ENCODE results near the gene ARPC5.

The ARPC5 gene

DNA sequence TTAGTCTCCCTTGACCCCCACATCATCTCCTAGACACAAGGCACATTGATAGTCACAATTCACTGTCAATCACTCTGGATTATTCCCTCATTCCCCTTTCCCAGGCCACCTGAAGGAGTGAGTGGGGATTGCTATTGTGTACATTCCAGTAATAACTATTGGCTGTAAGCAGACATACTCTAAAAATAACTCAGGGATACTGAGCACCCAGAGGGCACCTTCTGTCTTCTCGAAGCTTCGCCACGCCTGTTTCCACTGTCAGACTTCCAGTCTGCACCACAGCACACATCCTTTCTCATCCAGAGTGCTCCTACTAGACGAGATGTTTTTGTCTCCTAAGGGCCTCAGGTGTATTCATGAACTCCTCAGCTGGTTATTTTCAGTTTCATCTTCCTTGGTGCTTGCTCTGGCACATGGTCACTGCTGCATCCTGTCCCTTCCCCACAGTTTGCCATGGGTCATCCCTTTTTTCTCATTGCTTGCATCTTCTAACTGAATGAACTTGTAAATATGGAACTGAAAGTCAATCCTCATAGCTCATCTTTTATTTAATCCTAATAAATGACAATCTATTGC is 18.4 kb upstream of the ARPC5 start:
- Mint-ChIP-seq H3K27me3 (no peaks in the 10 kb centered on the region), H3K4me3 (no peak overlapping the region), H3K4me1 (ENCODE audit: low read depth) (peaks cover 35% of the 10 kb centered on the region), H3K36me3 (no peaks in the 10 kb centered on the region), H3K27ac (peak overlapping the region; percentile 64), H3K9me3 (ENCODE audit: low read depth) (no peaks in the 10 kb centered on the region)

GRCh38 chr1:183653462-183653794 is 17.8 kb upstream of the ARPC5 start:
- Mint-ChIP-seq H3K4me3 (no peak overlapping the region), H3K27ac (peak overlapping the region; percentile 64), H3K9me3 (ENCODE audit: low read depth) (no peaks in the 10 kb centered on the region), H3K27me3 (no peaks in the 10 kb centered on the region), H3K4me1 (ENCODE audit: low read depth) (peaks cover 35% of the 10 kb centered on the region), H3K36me3 (no peaks in the 10 kb centered on the region)

DNA sequence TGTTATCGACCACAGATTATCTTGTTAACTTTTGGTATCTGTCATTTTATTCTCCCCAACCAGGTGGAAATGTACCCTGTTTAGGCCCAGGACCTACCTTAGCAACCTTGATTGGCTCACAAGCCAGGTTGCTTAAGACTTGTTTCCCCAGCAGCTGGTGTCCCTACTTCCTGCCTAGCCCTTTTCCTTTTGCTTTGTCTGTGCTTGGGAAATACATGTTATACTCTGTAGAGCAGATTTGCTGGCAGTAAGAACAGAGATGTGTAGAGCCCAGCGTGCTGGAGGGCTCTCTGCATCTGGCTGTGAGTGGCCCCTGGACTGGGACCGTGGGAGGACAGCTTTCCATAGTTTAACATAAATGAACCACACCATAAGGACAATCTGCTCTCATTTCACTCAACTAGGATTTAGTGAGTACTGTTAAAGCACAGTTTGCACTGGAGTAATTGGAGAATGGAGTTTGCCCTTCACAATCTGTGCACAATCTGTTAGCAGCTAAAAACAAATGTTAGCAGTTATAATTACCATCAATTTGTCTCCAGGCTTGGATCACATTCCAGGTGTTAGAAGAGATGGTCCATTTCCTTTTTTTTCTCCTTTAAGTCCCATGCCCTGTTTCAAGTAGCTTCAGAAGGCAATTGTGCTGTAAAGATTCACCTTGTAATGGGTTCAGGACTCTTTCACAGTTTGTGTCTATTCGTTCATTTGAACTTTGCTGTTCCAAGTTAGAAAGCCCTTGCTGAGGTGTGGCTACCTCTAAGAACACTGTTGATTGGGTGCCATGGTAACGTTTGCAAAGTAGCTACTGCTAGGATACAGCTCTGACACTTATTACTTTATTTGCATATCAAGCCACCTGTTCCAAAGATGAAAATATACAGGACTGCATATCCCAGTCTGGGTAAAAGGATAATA is 17.2 kb upstream of the ARPC5 start, which contains the start of gene APOBEC4:
APOBEC4 (minus strand) TSS at position 770 of the 915 bp plus-strand sequence. CDS start 4,535 bp downstream, outside the sequence.
- Mint-ChIP-seq H3K4me3 (peak within 1 kb of the TSS; percentile 21), H3K9me3 (ENCODE audit: low read depth) (no peaks in the 10 kb centered on the region)

DNA sequence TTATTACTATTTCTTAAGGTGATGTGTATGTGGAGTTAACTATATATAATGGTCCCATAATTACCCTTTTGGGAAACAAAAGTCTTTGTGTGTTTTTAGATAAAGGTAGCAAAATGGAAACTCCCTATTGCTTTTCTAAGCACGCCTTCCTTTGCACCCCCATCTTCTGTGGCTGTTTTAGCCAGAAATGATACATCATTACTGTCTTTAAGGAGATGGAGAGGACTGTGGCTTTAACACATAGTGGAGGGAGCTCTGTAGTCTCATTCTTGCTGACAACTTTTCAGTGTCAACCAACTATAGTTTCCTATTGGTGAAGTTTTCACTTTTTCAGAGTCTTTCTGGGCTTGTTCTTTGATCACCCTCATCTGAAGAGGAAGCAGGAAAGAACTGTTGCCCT is 16.5 kb upstream of the ARPC5 start:
- Mint-ChIP-seq H3K27me3 (no peaks in the 10 kb centered on the region), H3K4me1 (ENCODE audit: low read depth) (peaks cover 35% of the 10 kb centered on the region), H3K4me3 (peak overlapping the region; percentile 21), H3K36me3 (no peaks in the 10 kb centered on the region), H3K27ac (peak overlapping the region; percentile 85), H3K9me3 (ENCODE audit: low read depth) (no peaks in the 10 kb centered on the region)

More for the DNA sequence above, 17.2 kb upstream of the ARPC5 start, which contains the start of gene APOBEC4:
- peaks cover 35% of the 10 kb centered on the region for H3K4me1 Mint-ChIP-seq (ENCODE audit: low read depth)
- peak within 1 kb of the TSS; percentile 85 for H3K27ac Mint-ChIP-seq
- no peaks in the 10 kb centered on the region for H3K36me3 Mint-ChIP-seq
- no peaks in the 10 kb centered on the region for H3K27me3 Mint-ChIP-seq

GRCh38 chr1:183651612-183652011 is 16.0 kb upstream of the ARPC5 start:
- Mint-ChIP-seq H3K4me3 (peak overlapping the region; percentile 21), H3K36me3 (no peaks in the 10 kb centered on the region), H3K27ac (peak overlapping the region; percentile 85), H3K9me3 (ENCODE audit: low read depth) (no peaks in the 10 kb centered on the region), H3K27me3 (no peaks in the 10 kb centered on the region), H3K4me1 (ENCODE audit: low read depth) (peaks cover 35% of the 10 kb centered on the region)

DNA sequence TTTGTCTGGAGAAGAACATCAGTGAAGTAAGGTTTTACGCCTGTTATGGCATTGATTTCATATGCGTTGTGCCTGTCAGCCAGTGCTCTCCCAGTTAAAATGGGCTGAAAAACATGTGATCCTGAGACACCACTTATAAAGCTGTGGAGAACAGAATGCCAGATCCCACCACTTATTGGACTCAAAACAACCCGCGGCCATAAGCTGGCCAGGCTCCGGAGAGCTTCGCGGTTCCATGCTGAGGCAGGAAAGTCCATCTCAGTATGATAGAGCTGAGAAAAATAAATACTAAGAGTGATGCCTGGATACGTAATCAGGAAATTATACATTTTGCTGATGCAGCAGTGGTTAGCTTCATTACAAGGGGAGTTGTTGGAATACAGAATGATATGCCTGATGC is 12.5 kb upstream of the ARPC5 start:
- no peak overlapping the region for H3K4me3 Mint-ChIP-seq
- no peaks in the 10 kb centered on the region for H3K27me3 Mint-ChIP-seq
- H3K4me1 Mint-ChIP-seq (ENCODE audit: low read depth) = peaks cover 20% of the 10 kb centered on the region
- no peak overlapping the region for H3K27ac Mint-ChIP-seq
- no peaks in the 10 kb centered on the region for H3K9me3 Mint-ChIP-seq (ENCODE audit: low read depth)
- H3K36me3 Mint-ChIP-seq = peaks cover 3% of the 10 kb centered on the region

GRCh38 chr1:183646776-183647175 is 11.2 kb upstream of the ARPC5 start:
- Mint-ChIP-seq H3K36me3 (peaks cover 3% of the 10 kb centered on the region), H3K4me1 (ENCODE audit: low read depth) (peaks cover 8% of the 10 kb centered on the region), H3K27ac (no peak overlapping the region), H3K4me3 (no peak overlapping the region), H3K27me3 (no peaks in the 10 kb centered on the region), H3K9me3 (ENCODE audit: low read depth) (no peaks in the 10 kb centered on the region)

DNA sequence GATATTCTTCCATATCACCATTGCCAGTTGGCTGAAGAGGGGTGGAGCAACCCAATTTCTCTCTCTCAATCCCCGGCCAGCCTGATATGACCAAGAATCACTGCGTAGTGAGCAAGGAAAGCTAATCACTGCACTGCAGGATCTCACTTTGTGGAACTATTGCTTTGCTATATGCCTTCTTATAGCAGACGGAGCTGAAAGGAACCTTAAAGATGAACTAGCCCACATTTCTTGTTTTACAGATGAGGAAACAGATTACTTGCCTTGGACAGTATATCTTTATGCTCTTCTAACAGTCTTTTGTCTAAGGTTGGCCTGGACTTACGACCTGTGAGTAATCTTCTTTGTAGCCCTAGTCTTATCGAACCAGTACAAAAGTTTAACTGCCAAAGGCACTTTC is 9.9 kb upstream of the ARPC5 start:
- Mint-ChIP-seq H3K4me1 (ENCODE audit: low read depth) (peaks cover 1% of the 10 kb centered on the region), H3K9me3 (ENCODE audit: low read depth) (no peaks in the 10 kb centered on the region), H3K27me3 (no peaks in the 10 kb centered on the region), H3K4me3 (no peak overlapping the region), H3K36me3 (peaks cover 3% of the 10 kb centered on the region), H3K27ac (no peak overlapping the region)

DNA sequence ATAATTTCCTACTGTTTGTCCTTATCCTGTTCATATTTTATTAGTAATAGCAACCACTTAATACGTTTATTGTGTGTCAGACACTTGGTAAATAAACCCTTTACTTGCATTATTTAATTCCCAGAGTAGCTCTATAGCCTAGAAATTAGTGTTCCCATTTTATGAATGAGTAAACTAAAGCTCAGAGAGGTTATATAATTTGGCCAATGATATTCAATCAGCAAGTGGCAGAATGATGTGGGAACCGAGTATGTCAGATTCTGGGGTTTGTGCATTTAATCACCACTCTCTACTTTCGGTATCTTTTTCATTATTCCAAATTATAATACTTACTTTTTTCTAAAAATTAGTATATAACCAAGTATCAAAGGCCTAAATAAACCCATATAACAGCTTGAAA is 6.6 kb upstream of the ARPC5 start:
- no peaks in the 10 kb centered on the region for H3K27me3 Mint-ChIP-seq
- H3K36me3 Mint-ChIP-seq = peaks cover 3% of the 10 kb centered on the region
- H3K4me3 Mint-ChIP-seq = no peak overlapping the region
- H3K4me1 Mint-ChIP-seq (ENCODE audit: low read depth) = peaks cover 4% of the 10 kb centered on the region
- no peaks in the 10 kb centered on the region for H3K9me3 Mint-ChIP-seq (ENCODE audit: low read depth)
- no peak overlapping the region for H3K27ac Mint-ChIP-seq

GRCh38 chr1:183640193-183640592 is 4.6 kb upstream of the ARPC5 start:
- peaks cover 18% of the 10 kb centered on the region for H3K4me1 Mint-ChIP-seq (ENCODE audit: low read depth)
- H3K9me3 Mint-ChIP-seq (ENCODE audit: low read depth) = no peaks in the 10 kb centered on the region
- H3K27ac Mint-ChIP-seq = no peak overlapping the region
- H3K27me3 Mint-ChIP-seq = no peaks in the 10 kb centered on the region
- H3K4me3 Mint-ChIP-seq = no peak overlapping the region
- H3K36me3 Mint-ChIP-seq = no peaks in the 10 kb centered on the region

DNA sequence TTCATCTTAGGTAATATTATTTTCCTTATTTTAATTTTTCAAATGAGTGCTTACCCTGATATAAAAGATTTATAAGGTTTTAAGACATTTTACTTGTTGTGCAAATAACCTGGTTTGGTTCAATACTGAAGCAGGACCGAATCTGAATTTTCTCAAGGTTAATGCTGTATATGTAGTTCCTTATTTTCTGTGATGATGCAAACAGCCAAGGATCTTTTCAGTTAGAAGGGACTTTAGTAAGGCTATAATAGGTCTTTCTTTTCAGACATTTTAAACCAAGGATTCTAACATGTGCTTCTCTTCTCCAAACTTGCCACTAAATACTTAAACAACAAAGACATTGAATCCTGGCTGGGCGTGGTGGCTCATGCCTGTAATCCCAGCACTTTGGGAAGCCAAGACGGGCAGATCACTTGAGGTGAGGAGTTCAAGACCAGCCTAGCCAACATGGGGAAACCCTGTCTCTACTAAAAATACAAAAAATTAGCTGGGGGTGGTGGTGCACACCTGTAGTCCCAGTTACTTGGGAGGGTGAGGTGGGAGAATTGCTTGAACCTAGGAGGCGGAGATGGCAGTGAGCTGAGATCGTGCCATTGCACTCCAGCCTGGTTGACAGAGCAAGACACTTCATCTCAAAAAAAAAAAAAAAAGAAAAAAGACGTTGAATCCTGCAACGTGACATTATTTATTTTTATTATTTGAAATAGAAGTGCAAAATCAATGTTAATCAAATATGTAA is 3.2 kb upstream of the ARPC5 start:
- Mint-ChIP-seq H3K27ac (no peak overlapping the region), H3K9me3 (ENCODE audit: low read depth) (no peaks in the 10 kb centered on the region), H3K36me3 (no peaks in the 10 kb centered on the region), H3K4me3 (no peak overlapping the region), H3K4me1 (ENCODE audit: low read depth) (peaks cover 25% of the 10 kb centered on the region), H3K27me3 (no peaks in the 10 kb centered on the region)

GRCh38 chr1:183636783-183637182 is 1.2 kb upstream of the ARPC5 start:
- Mint-ChIP-seq H3K4me3 (peak overlapping the region; percentile 100), H3K27me3 (no peaks in the 10 kb centered on the region), H3K36me3 (no peaks in the 10 kb centered on the region), H3K4me1 (ENCODE audit: low read depth) (peaks cover 44% of the 10 kb centered on the region), H3K9me3 (ENCODE audit: low read depth) (no peaks in the 10 kb centered on the region), H3K27ac (no peak overlapping the region)

DNA sequence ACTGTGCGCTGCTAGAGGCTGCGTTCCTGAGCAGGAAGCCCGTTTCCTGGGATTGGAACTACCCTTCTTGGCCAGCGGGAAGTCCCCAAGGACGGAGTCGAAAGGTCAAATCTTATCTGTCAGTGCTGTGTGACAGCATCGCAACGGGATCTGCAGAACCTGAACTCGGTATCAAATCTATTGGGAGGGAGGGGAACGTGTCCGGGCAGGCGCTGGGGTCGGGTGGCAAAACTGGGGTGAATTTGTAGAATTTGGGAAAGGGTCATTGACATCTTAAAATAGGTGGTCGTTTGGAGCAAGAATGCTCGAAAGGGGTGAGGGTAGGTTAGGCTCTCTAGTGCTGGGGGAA is 725 bp upstream of the ARPC5 start:
- no peaks in the 10 kb centered on the region for H3K27me3 Mint-ChIP-seq
- no peaks in the 10 kb centered on the region for H3K36me3 Mint-ChIP-seq
- peak overlapping the region; percentile 99 for H3K27ac Mint-ChIP-seq
- peaks cover 46% of the 10 kb centered on the region for H3K4me1 Mint-ChIP-seq (ENCODE audit: low read depth)
- no peaks in the 10 kb centered on the region for H3K9me3 Mint-ChIP-seq (ENCODE audit: low read depth)
- peak overlapping the region; percentile 100 for H3K4me3 Mint-ChIP-seq

DNA sequence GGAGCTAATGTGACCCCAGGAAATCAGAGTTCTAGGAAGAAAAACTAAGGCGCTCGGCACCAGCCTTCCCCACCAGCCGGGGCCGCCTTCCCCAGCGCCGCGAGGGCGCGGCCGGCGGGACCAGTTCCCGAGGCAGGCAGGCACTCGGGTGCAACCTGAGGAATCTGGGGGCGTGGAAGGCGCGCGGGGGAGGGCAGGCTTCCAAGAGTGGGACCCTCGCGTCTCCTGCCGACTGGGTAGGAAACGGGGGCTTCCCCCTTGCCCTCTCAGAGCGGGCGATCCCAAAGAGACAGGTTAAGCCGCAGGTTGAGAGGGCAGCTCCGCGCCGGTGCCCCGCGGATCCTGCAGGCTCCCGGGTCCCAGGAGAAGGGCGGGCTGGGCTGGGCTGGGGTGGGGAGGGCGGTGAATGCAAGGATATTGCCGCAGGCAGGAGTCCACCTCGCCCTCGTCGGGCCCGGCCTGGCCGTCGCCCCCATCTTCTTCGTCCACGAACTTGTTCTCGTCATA is 431 bp downstream of the ARPC5 start:
- Mint-ChIP-seq H3K4me1 (ENCODE audit: low read depth) (peaks cover 54% of the 10 kb centered on the region), H3K27ac (peak overlapping the region; percentile 99), H3K4me3 (peak overlapping the region; percentile 100), H3K36me3 (peaks cover 6% of the 10 kb centered on the region), H3K9me3 (ENCODE audit: low read depth) (no peaks in the 10 kb centered on the region), H3K27me3 (no peaks in the 10 kb centered on the region)
